ENCODE data around the gene STK11IP.

The STK11IP gene

GRCh38 chr2:219627103-219628100 is 29.7 kb downstream of the STK11IP start, which contains the start of gene SLC4A3:
Gene SLC4A3 (plus strand): TSS chr2:219627630. CDS start chr2:219627993, 363 bp downstream.
- Histone ChIP-seq H3K36me3 (ENCODE audit: control insufficient read depth, insufficient read depth, low read length, severe bottlenecking) (no peaks in the 10 kb centered on the region), H3K27me3 (replicated peaks; ENCODE audit: control insufficient read depth, insufficient read depth, low read length) (peaks cover 3% of the 10 kb centered on the region)
- DNase-seq (ENCODE audit: low read depth) = peak; percentile 74

DNA sequence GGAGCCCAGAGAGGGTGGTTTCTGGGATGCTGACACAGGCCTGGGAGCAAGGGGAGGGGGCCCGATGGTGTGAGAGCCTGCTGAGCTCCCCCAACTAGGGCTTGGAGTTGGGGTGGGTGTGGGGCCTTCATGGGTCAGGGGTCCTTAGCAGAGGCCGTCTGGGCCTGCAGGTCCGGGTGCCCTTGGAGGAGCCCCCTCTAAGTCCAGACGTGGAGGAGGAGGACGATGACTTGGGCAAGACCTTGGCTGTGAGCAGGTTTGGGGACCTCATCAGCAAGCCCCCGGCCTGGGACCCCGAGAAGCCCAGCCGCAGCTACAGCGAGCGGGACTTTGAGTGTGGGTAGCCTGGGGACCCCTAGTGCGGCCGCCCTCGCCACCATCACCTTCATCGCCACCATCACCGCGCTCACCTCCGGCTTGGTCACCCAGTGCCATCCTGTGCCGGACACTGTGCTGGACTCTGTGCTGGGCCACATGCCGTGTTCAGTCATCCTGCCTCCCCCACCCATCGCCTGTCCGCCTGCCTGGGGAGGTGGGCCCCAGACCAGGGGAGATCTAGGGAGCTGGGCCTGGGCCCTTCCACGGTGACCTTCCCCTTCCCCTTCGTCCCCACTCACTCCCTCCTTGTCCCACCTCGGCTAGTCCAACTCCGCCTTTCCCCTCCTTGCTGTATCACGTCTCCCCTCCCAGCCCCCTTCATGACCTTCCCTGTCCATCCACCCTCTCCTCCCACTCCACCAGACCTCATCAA is 30.8 kb downstream of the STK11IP start:
- peaks cover 3% of the 10 kb centered on the region for H3K27me3 ChIP-seq (replicated peaks; ENCODE audit: control insufficient read depth, insufficient read depth, low read length)
- no peaks in the 10 kb centered on the region for H3K4me1 ChIP-seq (ENCODE audit: control insufficient read depth, insufficient read depth, low read length)
- peak overlapping the region; percentile 73 for H3K4me3 ChIP-seq (ENCODE audit: low read length)
- no peak overlapping the region for H3K9ac ChIP-seq (ENCODE audit: low read length)
- no peak for DNase-seq (ENCODE audit: low read depth)
- H3K9me3 ChIP-seq (ENCODE audit: control insufficient read depth, low read length) = no peaks in the 10 kb centered on the region
- peaks cover 2% of the 10 kb centered on the region for H3K36me3 ChIP-seq (ENCODE audit: control insufficient read depth, insufficient read depth, low read length, severe bottlenecking)

More at GRCh38 chr2:219627103-219628100, 29.7 kb downstream of the STK11IP start, which contains the start of gene SLC4A3:
- Histone ChIP-seq H3K9me3 (ENCODE audit: control insufficient read depth, low read length) (no peaks in the 10 kb centered on the region), H3K4me1 (ENCODE audit: control insufficient read depth, insufficient read depth, low read length) (peaks cover 5% of the 10 kb centered on the region), H3K4me3 (ENCODE audit: low read length) (peak within 1 kb of the TSS; percentile 73), H3K9ac (ENCODE audit: low read length) (peak within 1 kb of the TSS; percentile 69)

DNA sequence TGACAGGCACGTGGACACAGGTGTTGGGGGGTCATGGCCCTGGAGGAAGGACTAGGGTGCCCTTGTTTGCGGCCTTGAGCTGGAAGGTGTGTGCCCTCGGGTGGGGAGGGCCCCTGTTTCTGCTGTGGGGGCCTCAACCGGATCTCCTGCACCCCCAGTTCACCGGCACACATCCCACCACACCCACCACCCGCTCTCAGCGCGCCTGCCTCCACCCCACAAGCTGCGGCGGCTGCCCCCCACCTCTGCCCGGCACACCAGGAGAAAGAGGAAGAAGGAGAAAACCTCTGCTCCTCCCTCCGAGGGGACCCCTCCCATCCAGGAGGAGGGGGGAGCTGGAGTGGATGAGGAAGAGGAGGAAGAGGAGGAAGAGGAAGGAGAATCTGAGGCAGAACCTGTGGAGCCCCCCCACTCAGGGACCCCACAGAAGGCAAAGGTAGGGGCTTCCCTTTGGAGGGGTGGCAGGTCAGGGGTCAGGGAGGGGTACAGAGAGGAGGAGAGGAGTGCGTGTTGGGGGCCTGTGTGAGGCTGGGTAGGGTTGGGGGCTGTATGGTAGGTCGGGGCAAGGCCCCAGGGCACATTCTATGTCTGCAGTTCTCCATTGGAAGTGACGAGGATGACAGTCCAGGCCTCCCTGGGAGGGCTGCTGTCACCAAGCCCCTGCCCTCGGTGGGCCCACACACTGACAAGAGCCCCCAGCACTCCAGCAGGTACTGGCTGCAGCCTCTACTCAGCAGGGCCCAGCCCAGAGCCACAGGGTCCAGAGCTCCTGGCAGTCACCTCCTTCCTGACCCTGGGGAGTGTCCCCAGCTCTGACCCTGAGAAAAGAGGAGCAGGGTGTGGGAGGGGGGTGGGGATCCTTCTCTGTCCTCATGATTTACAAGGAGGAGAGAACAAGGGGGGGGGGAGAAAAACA is 31.6 kb downstream of the STK11IP start:
- Histone ChIP-seq H3K27me3 (replicated peaks; ENCODE audit: control insufficient read depth, insufficient read depth, low read length) (peaks cover 3% of the 10 kb centered on the region), H3K9me3 (ENCODE audit: control insufficient read depth, low read length) (no peaks in the 10 kb centered on the region), H3K36me3 (ENCODE audit: control insufficient read depth, insufficient read depth, low read length, severe bottlenecking) (peaks cover 4% of the 10 kb centered on the region), H3K9ac (ENCODE audit: low read length) (no peak overlapping the region), H3K4me1 (ENCODE audit: control insufficient read depth, insufficient read depth, low read length) (no peaks in the 10 kb centered on the region), H3K4me3 (ENCODE audit: low read length) (no peak overlapping the region)
- DNase-seq (ENCODE audit: low read depth) = no peak

DNA sequence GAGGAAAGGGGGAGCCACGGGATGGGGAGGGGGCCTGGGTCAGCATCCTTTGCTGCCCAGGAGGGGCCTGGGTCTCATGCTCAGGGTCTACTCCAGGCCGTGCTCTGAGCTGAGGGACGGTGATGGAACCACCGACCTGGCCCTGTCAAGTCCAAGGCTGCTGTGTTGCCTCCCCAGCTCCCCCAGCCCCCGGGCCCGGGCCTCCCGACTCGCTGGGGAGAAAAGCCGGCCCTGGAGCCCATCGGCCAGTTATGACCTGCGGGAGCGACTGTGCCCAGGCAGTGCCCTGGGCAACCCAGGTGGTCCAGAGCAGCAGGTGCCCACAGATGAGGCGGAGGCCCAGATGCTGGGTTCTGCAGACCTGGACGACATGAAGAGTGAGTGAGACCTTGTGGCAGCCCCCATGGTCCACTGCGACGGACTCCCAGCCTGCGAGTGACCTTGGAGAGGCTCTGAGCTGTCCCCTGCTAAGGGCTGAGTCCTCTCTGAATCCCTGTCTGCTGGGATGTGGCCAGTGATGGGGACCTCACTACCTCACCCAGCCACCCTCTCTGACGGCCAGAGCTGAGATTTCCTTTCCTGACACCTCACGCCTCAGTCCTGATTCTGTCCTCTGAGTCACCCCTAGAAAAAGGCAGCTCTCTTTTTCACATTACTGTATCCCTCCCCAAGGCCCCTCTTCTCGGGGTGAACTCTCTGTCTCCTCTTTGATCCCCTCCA is 32.5 kb downstream of the STK11IP start:
- H3K9me3 ChIP-seq (ENCODE audit: control insufficient read depth, low read length) = no peaks in the 10 kb centered on the region
- H3K9ac ChIP-seq (ENCODE audit: low read length) = no peak overlapping the region
- H3K4me3 ChIP-seq (ENCODE audit: low read length) = no peak overlapping the region
- H3K4me1 ChIP-seq (ENCODE audit: control insufficient read depth, insufficient read depth, low read length) = no peaks in the 10 kb centered on the region
- H3K36me3 ChIP-seq (ENCODE audit: control insufficient read depth, insufficient read depth, low read length, severe bottlenecking) = peaks cover 4% of the 10 kb centered on the region
- no peak for DNase-seq (ENCODE audit: low read depth)
- H3K27me3 ChIP-seq (replicated peaks; ENCODE audit: control insufficient read depth, insufficient read depth, low read length) = peaks cover 3% of the 10 kb centered on the region

DNA sequence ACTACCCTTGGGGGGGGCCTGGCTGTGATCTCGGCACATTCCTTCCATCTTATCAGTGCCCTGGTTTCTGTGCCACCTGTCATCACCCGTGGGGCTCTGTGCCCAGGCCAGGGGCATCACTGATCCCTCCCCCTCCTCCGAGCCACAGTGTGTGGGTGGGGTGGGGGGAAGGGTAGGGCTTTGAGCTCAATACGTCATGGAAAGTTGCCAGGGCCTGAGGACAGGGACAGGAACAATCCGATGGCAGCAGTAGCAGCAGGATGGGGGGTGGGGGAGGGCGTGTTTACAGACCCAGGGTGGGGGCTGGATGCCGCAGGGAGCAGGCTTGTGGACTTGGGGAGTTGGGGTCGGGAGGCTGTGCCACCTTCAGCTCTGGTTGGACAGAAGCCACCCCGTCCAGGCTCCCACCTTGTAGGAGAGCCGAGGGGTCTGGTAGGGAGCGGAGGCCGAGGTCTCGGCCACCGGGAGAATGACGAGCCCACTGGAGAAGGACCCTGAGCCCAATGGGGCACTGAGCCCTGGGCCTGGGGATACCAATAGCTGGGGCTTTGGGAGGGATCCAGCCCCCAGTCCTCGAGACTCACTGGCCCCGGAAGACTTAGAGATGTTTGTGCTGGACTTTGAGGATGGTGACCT is 33.2 kb downstream of the STK11IP start:
- DNase-seq (ENCODE audit: low read depth) = no peak

DNA sequence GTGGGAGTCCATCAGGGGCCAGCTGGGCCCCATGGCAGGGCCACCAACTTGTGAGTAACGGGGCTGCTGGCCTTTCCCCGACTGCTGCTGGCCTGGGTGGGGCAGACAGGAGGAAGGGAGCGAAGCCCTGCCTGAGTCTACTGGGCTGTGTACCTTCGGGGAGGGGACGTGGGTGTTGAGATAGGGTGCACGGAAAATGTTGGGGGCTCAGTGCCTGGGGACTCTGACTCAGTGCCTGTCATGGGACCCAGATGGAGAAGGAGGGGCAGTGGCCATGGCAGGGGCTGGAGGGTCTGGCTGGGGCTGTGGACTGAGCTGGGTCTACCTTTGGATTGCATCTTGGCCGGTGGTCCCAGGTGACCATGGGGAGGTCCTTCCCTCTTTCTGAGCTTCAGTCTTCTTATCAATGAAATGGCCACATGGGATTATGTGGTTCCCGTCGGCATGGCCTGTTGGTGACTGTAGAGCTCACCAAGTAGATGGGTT is 33.8 kb downstream of the STK11IP start:
- H3K9ac ChIP-seq (ENCODE audit: low read length) = no peak overlapping the region

More for the DNA sequence above, 33.2 kb downstream of the STK11IP start:
- Histone ChIP-seq H3K9me3 (ENCODE audit: control insufficient read depth, low read length) (no peaks in the 10 kb centered on the region), H3K4me3 (ENCODE audit: low read length) (no peak overlapping the region), H3K9ac (ENCODE audit: low read length) (no peak overlapping the region), H3K4me1 (ENCODE audit: control insufficient read depth, insufficient read depth, low read length) (no peaks in the 10 kb centered on the region), H3K27me3 (replicated peaks; ENCODE audit: control insufficient read depth, insufficient read depth, low read length) (peaks cover 3% of the 10 kb centered on the region), H3K36me3 (ENCODE audit: control insufficient read depth, insufficient read depth, low read length, severe bottlenecking) (peaks cover 6% of the 10 kb centered on the region)

GRCh38 chr2:219631904-219632759 is 34.5 kb downstream of the STK11IP start:
- no peaks in the 10 kb centered on the region for H3K9me3 ChIP-seq (ENCODE audit: control insufficient read depth, low read length)
- no peak overlapping the region for H3K4me3 ChIP-seq (ENCODE audit: low read length)
- no peak for DNase-seq (ENCODE audit: low read depth)

More for the DNA sequence above, 33.8 kb downstream of the STK11IP start:
- no peak for DNase-seq (ENCODE audit: low read depth)
- H3K4me3 ChIP-seq (ENCODE audit: low read length) = no peak overlapping the region
- peaks cover 3% of the 10 kb centered on the region for H3K27me3 ChIP-seq (replicated peaks; ENCODE audit: control insufficient read depth, insufficient read depth, low read length)
- no peaks in the 10 kb centered on the region for H3K9me3 ChIP-seq (ENCODE audit: control insufficient read depth, low read length)
- H3K4me1 ChIP-seq (ENCODE audit: control insufficient read depth, insufficient read depth, low read length) = no peaks in the 10 kb centered on the region
- H3K36me3 ChIP-seq (ENCODE audit: control insufficient read depth, insufficient read depth, low read length, severe bottlenecking) = peaks cover 6% of the 10 kb centered on the region

DNA sequence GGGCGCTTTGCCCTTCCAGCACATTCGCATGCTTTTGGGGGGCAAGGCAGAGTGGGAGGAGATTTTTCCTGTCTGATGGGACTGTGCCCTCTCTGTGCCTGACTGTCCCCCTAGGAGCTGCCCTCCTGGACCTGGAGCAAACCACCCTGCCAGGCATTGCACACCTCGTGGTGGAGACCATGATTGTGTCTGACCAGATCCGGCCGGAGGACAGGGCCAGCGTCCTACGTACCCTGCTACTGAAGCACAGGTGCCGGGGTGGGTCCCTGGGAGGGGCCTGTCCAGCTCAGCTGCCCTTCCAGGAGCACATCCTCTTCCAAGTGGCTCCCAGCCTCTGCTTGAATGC is 35.1 kb downstream of the STK11IP start:
- no peak for DNase-seq (ENCODE audit: low read depth)
- Histone ChIP-seq H3K4me3 (ENCODE audit: low read length) (no peak overlapping the region), H3K36me3 (ENCODE audit: control insufficient read depth, insufficient read depth, low read length, severe bottlenecking) (peaks cover 6% of the 10 kb centered on the region), H3K9ac (ENCODE audit: low read length) (no peak overlapping the region), H3K27me3 (replicated peaks; ENCODE audit: control insufficient read depth, insufficient read depth, low read length) (no peaks in the 10 kb centered on the region), H3K9me3 (ENCODE audit: control insufficient read depth, low read length) (no peaks in the 10 kb centered on the region), H3K4me1 (ENCODE audit: control insufficient read depth, insufficient read depth, low read length) (no peaks in the 10 kb centered on the region)

More at GRCh38 chr2:219631904-219632759, 34.5 kb downstream of the STK11IP start:
- no peaks in the 10 kb centered on the region for H3K4me1 ChIP-seq (ENCODE audit: control insufficient read depth, insufficient read depth, low read length)
- H3K9ac ChIP-seq (ENCODE audit: low read length) = no peak overlapping the region
- peaks cover 6% of the 10 kb centered on the region for H3K36me3 ChIP-seq (ENCODE audit: control insufficient read depth, insufficient read depth, low read length, severe bottlenecking)
- H3K27me3 ChIP-seq (replicated peaks; ENCODE audit: control insufficient read depth, insufficient read depth, low read length) = no peaks in the 10 kb centered on the region

GRCh38 chr2:219633276-219634065 is 35.8 kb downstream of the STK11IP start:
- no peak for DNase-seq (ENCODE audit: low read depth)
- H3K4me3 ChIP-seq (ENCODE audit: low read length) = no peak overlapping the region
- no peak overlapping the region for H3K9ac ChIP-seq (ENCODE audit: low read length)
- no peaks in the 10 kb centered on the region for H3K4me1 ChIP-seq (ENCODE audit: control insufficient read depth, insufficient read depth, low read length)
- H3K27me3 ChIP-seq (replicated peaks; ENCODE audit: control insufficient read depth, insufficient read depth, low read length) = no peaks in the 10 kb centered on the region
- no peaks in the 10 kb centered on the region for H3K9me3 ChIP-seq (ENCODE audit: control insufficient read depth, low read length)
- H3K36me3 ChIP-seq (ENCODE audit: control insufficient read depth, insufficient read depth, low read length, severe bottlenecking) = peaks cover 6% of the 10 kb centered on the region
